Tibial nerve (tissue), 4 donors: ENCODE results near the gene NDUFA6. TPM values are rescaled to one million over a fixed set of nuclear protein-coding genes. Genes with fewer than 3 reads are reported as not detected.
"Not testable (repeated sequence)": the region's sequence is repeated elsewhere in the genome, so short reads cannot be mapped to it uniquely, and the experiment has no call there.

Experiments used
- DNase-seq, 2 donors: peaks; one replicate each; pipeline ENCODE4 v3.0.0-alpha.2; 2019; ENCODE audit warnings: low spot score in 2 of 2
- H3K27ac ChIP-seq, 4 donors: fragments of 200-600 bp; sonication (generic) in 3 of 4; one replicate each; pipeline ENCODE4 v1.5.1; 2017 to 2019; ENCODE audit warnings: mild to moderate bottlenecking in 1 of 4
- H3K27me3 ChIP-seq, 2 donors: fragments of 200-600 bp; sonication (generic) in 1 of 2; one replicate each; pipeline versions ENCODE4 v1.5.1 to v1.6.0; 2017 to 2019
- H3K36me3 ChIP-seq, 3 donors: fragments of 200-600 bp; sonication (generic); one replicate each; pipeline ENCODE4 v1.5.1; 2018 to 2019
- H3K4me1 ChIP-seq, 4 donors: fragments of 200-600 bp; sonication (generic) in 3 of 4; one replicate each; pipeline ENCODE4 v1.5.1; 2017 to 2019
- H3K4me3 ChIP-seq, 4 donors: fragments of 200-600 bp; sonication (generic) in 3 of 4; one replicate each; pipeline ENCODE4 v1.5.1; 2017 to 2019; ENCODE audit warnings: mild to moderate bottlenecking in 1 of 4, moderate library complexity in 1 of 4
- H3K9me3 ChIP-seq, 4 donors: fragments of 200-600 bp; sonication (generic) in 3 of 4; one replicate each; pipeline ENCODE4 v1.5.1; 2017 to 2019
- EP300 ChIP-seq, 2 donors: sonication (generic); formaldehyde crosslinking; IDR thresholded peaks; one replicate each; pipeline ENCODE4 v1.6.1; 2017; ENCODE audit warnings: antibody characterized with exemption in 2 of 2, mild to moderate bottlenecking in 1 of 2
- POLR2A ChIP-seq, 2 donors: fragments of 450-650 bp; IDR thresholded peaks; one replicate each; pipeline ENCODE4 v1.6.1; 2017; ENCODE audit warnings: antibody characterized with exemption in 2 of 2, mild to moderate bottlenecking in 2 of 2, moderate library complexity in 2 of 2
- WGBS, 2 donors: methylation state at CpG; one replicate each; pipeline ENCODE4 v1.1.5; 2018; 5-methylcytosine and 5-hydroxymethylcytosine counted together
- total RNA-seq, 4 donors: library from RNA; depleted of rRNA; stranded (reverse); fragments of >200 nt; gene quantifications; one replicate each; pipeline ENCODE4 v1.1.0, GENCODE V29; 2016
- TF ChIP-seq, protein P1 (sequence below), 5 experiments: fragments of 200-600 bp in 3 of 5; fragments of 450-650 bp in 2 of 5; sonication (generic) in 3 of 5; IDR thresholded peaks; one replicate each; pipeline ENCODE4 v1.5.1; 2016 to 2019; ENCODE audit warnings: antibody characterized with exemption in 5 of 5, mild to moderate bottlenecking in 3 of 5, moderate library complexity in 2 of 5

The NDUFA6 gene
- total RNA-seq, 4 donors from 2014 or later: 28.2 to 54.6 (median 44.9) TPM

DNA sequence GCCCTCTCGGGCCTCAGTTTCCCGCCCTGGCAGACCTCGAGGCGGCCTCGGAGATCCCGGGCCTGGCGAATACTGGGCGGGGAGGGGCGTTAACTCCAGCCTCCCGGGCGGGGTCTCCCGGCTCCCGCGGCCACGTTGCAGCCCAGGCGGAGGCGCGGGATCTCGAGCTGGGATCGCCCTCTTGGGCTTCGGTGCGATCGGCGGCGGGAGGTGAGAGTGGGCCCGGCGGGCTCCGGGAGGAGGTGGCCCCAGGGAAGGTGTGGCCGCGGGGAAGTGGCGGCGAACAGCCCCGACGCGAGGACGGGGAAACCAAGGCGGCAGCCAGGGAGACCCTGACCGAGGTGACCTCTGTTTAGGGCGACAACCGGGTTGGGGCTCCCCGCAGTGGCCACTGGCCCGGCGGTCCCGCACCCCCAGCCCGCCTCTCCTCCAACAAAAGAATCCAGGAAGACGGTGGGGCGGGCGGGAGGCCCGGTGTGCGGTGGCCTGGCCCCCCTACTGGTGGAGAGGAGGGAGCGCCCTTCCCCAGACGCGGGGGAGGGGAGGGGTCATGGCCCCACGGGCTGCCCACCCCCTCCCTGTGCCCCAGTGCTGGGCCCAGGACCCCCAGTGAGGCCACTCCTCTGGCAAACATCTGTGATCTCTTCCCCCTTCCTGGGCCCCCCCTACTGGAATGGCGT lies 16.3 kb downstream of the NDUFA6 start, which contains the start of gene PHETA2:
Gene PHETA2 (plus strand): TSS at position 117 of the 680 bp plus-strand sequence. CDS start 3,046 bp downstream, outside the sequence.
- WGBS, 2 donors: 0 to 1% methylated on average over 18 to 40 of the region's 55 CpGs

GRCh38 chr22:42073621-42074041 lies 16.9 kb downstream of the NDUFA6 start:
- Histone ChIP-seq H3K27ac (peak overlapping the region; percentile 75 to 93 (median 92)), H3K9me3 (no peaks in the 10 kb centered on the region), H3K27me3 (no peaks in the 10 kb centered on the region), H3K4me3 (peak overlapping the region; percentile 39 to 83 (median 74)), H3K4me1 (peaks cover 0 to 68% (median 37%) of the 10 kb centered on the region in 4 donors), H3K36me3 (peaks cover 0 to 20% (median 0%) of the 10 kb centered on the region in 3 donors)
- no peak for TF ChIP-seq EP300 (IDR thresholded peaks at IDR 0.05)
- DNase-seq: no peak
- WGBS, 2 donors: 50 to 58% methylated on average over 10 to 14 of the region's 14 CpGs

More for the DNA sequence above, 16.3 kb downstream of the NDUFA6 start, which contains the start of gene PHETA2:
- peak in 1 of 2 donors; percentile 37 for DNase-seq
- Histone ChIP-seq H3K36me3 (peaks cover 0 to 20% (median 0%) of the 10 kb centered on the region in 3 donors), H3K4me3 (peak within 1 kb of the TSS; percentile 39 to 83 (median 74)), H3K27ac (peak within 1 kb of the TSS; percentile 75 to 93 (median 92)), H3K4me1 (peaks cover 0 to 69% (median 39%) of the 10 kb centered on the region in 4 donors), H3K27me3 (no peaks in the 10 kb centered on the region), H3K9me3 (no peaks in the 10 kb centered on the region)
- TF ChIP-seq, protein P1, sequence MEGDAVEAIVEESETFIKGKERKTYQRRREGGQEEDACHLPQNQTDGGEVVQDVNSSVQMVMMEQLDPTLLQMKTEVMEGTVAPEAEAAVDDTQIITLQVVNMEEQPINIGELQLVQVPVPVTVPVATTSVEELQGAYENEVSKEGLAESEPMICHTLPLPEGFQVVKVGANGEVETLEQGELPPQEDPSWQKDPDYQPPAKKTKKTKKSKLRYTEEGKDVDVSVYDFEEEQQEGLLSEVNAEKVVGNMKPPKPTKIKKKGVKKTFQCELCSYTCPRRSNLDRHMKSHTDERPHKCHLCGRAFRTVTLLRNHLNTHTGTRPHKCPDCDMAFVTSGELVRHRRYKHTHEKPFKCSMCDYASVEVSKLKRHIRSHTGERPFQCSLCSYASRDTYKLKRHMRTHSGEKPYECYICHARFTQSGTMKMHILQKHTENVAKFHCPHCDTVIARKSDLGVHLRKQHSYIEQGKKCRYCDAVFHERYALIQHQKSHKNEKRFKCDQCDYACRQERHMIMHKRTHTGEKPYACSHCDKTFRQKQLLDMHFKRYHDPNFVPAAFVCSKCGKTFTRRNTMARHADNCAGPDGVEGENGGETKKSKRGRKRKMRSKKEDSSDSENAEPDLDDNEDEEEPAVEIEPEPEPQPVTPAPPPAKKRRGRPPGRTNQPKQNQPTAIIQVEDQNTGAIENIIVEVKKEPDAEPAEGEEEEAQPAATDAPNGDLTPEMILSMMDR (IDR thresholded peaks at IDR 0.05): peak; percentile 23 to 72 (median 60)
- TF ChIP-seq EP300 (IDR thresholded peaks at IDR 0.05) (peak in 1 of 2 donors; percentile 15), POLR2A (IDR thresholded peaks at IDR 0.05) (peak in 1 of 2 donors; percentile 30)

GRCh38 chr22:42072606-42073330 lies 17.8 kb downstream of the NDUFA6 start:
- no peak for TF ChIP-seq EP300 (IDR thresholded peaks at IDR 0.05)
- TF ChIP-seq, protein P1 (IDR thresholded peaks at IDR 0.05): no peak
- no peak for TF ChIP-seq POLR2A (IDR thresholded peaks at IDR 0.05)
- Histone ChIP-seq H3K36me3 (peaks cover 0 to 27% (median 0%) of the 10 kb centered on the region in 3 donors), H3K27me3 (no peaks in the 10 kb centered on the region), H3K27ac (peak overlapping the region in 1 of 4 donors; percentile 30), H3K9me3 (no peaks in the 10 kb centered on the region), H3K4me1 (peaks cover 0 to 59% (median 31%) of the 10 kb centered on the region in 4 donors), H3K4me3 (no peak overlapping the region)
- DNase-seq: no peak
- 79 to 83% methylated on average over 8 of the region's 8 CpGs for WGBS, 2 donors

- peaks cover 0 to 27% (median 5%) of the 10 kb centered on the region in 3 donors for H3K36me3 ChIP-seq
- H3K4me3 ChIP-seq: peak overlapping the region in 3 of 4 donors; percentile 70 to 82 (median 75)
- not testable (repeated sequence) for DNase-seq, H3K9me3 ChIP-seq, H3K27me3 ChIP-seq
- H3K27ac ChIP-seq: peak overlapping the region; percentile 66 to 95 (median 90)
- H3K4me1 ChIP-seq: peaks cover 0 to 52% (median 31%) of the 10 kb centered on the region in 4 donors
- WGBS, 2 donors: 55 to 69% methylated on average over 7 of the region's 7 CpGs
These were observed 19.1 kb downstream of the NDUFA6 start for GRCh38 chr22:42071508-42071907.

- Histone ChIP-seq H3K4me1 (peaks cover 0 to 52% (median 31%) of the 10 kb centered on the region in 4 donors), H3K4me3 (peak within 1 kb of the TSS; percentile 58 to 82 (median 72)), H3K27me3 (no peaks in the 10 kb centered on the region), H3K36me3 (peaks cover 0 to 28% (median 7%) of the 10 kb centered on the region in 3 donors), H3K9me3 (no peaks in the 10 kb centered on the region), H3K27ac (peak within 1 kb of the TSS; percentile 66 to 95 (median 90))
- TF ChIP-seq, protein P1 (IDR thresholded peaks at IDR 0.05): peak in 2 of 5 experiments; percentile 14 to 27
- TF ChIP-seq POLR2A (IDR thresholded peaks at IDR 0.05): peak; percentile 89 to 93
- TF ChIP-seq EP300 (IDR thresholded peaks at IDR 0.05): peak; percentile 51 to 98
- 0% methylated on average over 41 to 43 of the region's 56 CpGs for WGBS, 2 donors
- peak; percentile 93 to 94 for DNase-seq
These were observed 19.8 kb downstream of the NDUFA6 start, which contains the start of gene NAGA for GRCh38 chr22:42070517-42071422. Gene NAGA (minus strand): TSS chr22:42070812. CDS start chr22:42070297, 515 bp downstream.
